Keratinocyte (primary cell): ENCODE results near the gene PARD6G. TPM values are rescaled to one million over a fixed set of nuclear protein-coding genes. Genes with fewer than 3 reads are reported as not detected.

Experiments
- DNase-seq: peaks from one replicate; pipeline ENCODE4 v3.0.0-alpha.2; 2011; ENCODE audit warnings: low read depth, missing footprints, low spot score
- FAIRE-seq: peaks from 2 replicates; lab custom pipeline; 2011; peaks lifted over from hg19 to GRCh38; lab: Jason Lieb, UNC
- H2AFZ ChIP-seq: 2 replicates; pipeline ENCODE4 v1.6.0; 2012; ENCODE audit warnings: low read length, control low read depth, inconsistent platforms; ENCODE audit not compliant: control insufficient read depth
- H3K27ac ChIP-seq: 2 replicates; pipeline ENCODE4 v1.5.1; 2011; ENCODE audit warnings: low read length; ENCODE audit not compliant: control insufficient read depth, insufficient read depth
- H3K27me3 ChIP-seq: 3 replicates; pipeline ENCODE4 v1.6.0; 2011; ENCODE audit warnings: low read length; ENCODE audit not compliant: control insufficient read depth, insufficient read depth; ENCODE audit errors: extremely low read depth
- H3K36me3 ChIP-seq, 2 experiments: 2 replicates in 1 of 2; 3 replicates in 1 of 2; pipeline ENCODE4 v1.5.1; 2011; ENCODE audit warnings: low read length in 2 of 2, mild to moderate bottlenecking in 1 of 2; ENCODE audit not compliant: control insufficient read depth in 2 of 2, insufficient read depth in 2 of 2; ENCODE audit errors: extremely low read depth in 1 of 2
- H3K4me1 ChIP-seq: 3 replicates; pipeline ENCODE4 v1.5.1; 2011; ENCODE audit warnings: low read length; ENCODE audit not compliant: control insufficient read depth, insufficient read depth; ENCODE audit errors: extremely low read depth
- H3K4me2 ChIP-seq: 3 replicates; pipeline ENCODE4 v1.6.0; 2011; ENCODE audit warnings: low read depth, low read length; ENCODE audit not compliant: control insufficient read depth, insufficient read depth; ENCODE audit errors: extremely low read depth
- H3K4me3 ChIP-seq, 3 experiments: fragments of 200-600 bp in 1 of 3; sonication (generic) in 1 of 3; 2 replicates in 2 of 3; 3 replicates in 1 of 3; pipeline ENCODE4 v1.5.1; 2011 to 2016; ENCODE audit warnings: low read length in 3 of 3, mild to moderate bottlenecking in 3 of 3, control low read depth in 2 of 3, inconsistent platforms in 1 of 3, low read depth in 1 of 3, mixed read lengths in 1 of 3, mixed run types in 1 of 3, moderate library complexity in 1 of 3; ENCODE audit not compliant: control insufficient read depth in 2 of 3, insufficient read depth in 2 of 3; ENCODE audit errors: extremely low read depth in 1 of 3
- H3K79me2 ChIP-seq: 2 replicates; pipeline ENCODE4 v1.6.0; 2012; ENCODE audit warnings: low read length; ENCODE audit not compliant: control insufficient read depth, insufficient read depth
- H3K9ac ChIP-seq: 3 replicates; pipeline ENCODE4 v1.6.0; 2011; ENCODE audit warnings: low read length; ENCODE audit not compliant: control insufficient read depth, insufficient read depth; ENCODE audit errors: extremely low read depth
- H3K9me1 ChIP-seq: 3 replicates; pipeline ENCODE4 v1.6.0; 2011; ENCODE audit warnings: low read length; ENCODE audit not compliant: control insufficient read depth, insufficient read depth; ENCODE audit errors: extremely low read depth
- H3K9me3 ChIP-seq: 2 replicates; pipeline ENCODE4 v1.5.1; 2012; ENCODE audit warnings: low read depth, low read length; ENCODE audit not compliant: control insufficient read depth
- H4K20me1 ChIP-seq: 3 replicates; pipeline ENCODE4 v1.6.0; 2011; ENCODE audit warnings: low read length; ENCODE audit not compliant: control insufficient read depth, insufficient read depth; ENCODE audit errors: extremely low read depth
- EZH2 ChIP-seq: IDR thresholded peaks from one replicate; pipeline ENCODE4 v1.6.1; 2012; ENCODE audit warnings: inconsistent platforms, mild to moderate bottlenecking, low read length, moderate library complexity
- dilution Hi-C: fragments of 300-500 bp; cut with MboI; formaldehyde crosslinking; loops from one replicate; pipeline ENCODE4 v1.7.0; 2020; ENCODE audit warnings: low sequenced_read_pairs; ENCODE audit not compliant: extremely low pct_ligation_motif_present
- polyA plus RNA-seq, 5 experiments: library from polyadenylated mRNA; depleted of rRNA in 3 of 5; stranded (reverse) in 3 of 5; stranded (forward) in 1 of 5; unstranded in 1 of 5; fragments of >200 nt; gene quantifications; 1 replicate in 1 of 5; 2 replicates in 3 of 5; 3 replicates in 1 of 5; pipeline versions ENCODE4 v1.2.1 to v1.2.3, GENCODE V29; 2011 to 2012; ENCODE audit warnings: missing spikeins in 2 of 5, low read depth in 1 of 5, low replicate concordance in 1 of 5
- TF ChIP-seq, protein P1 (sequence below), 3 experiments: IDR thresholded peaks in 1 of 3; conservative IDR thresholded peaks in 1 of 3; optimal IDR thresholded peaks in 1 of 3; 2 replicates in 2 of 3; 3 replicates in 1 of 3; pipeline versions ENCODE3 to v1.5.1; 2011; ENCODE audit warnings: low read length in 3 of 3, mild to moderate bottlenecking in 3 of 3, moderate library complexity in 2 of 3, control low read depth in 1 of 3, inconsistent platforms in 1 of 3; ENCODE audit not compliant: insufficient read depth in 2 of 3; ENCODE audit errors: extremely low read depth in 1 of 3

PARD6G gene
- polyA plus RNA-seq, 1 donor (not counting 4 experiments of a cell fraction or from before 2014, with no cell fraction given): 21.3 TPM

DNA sequence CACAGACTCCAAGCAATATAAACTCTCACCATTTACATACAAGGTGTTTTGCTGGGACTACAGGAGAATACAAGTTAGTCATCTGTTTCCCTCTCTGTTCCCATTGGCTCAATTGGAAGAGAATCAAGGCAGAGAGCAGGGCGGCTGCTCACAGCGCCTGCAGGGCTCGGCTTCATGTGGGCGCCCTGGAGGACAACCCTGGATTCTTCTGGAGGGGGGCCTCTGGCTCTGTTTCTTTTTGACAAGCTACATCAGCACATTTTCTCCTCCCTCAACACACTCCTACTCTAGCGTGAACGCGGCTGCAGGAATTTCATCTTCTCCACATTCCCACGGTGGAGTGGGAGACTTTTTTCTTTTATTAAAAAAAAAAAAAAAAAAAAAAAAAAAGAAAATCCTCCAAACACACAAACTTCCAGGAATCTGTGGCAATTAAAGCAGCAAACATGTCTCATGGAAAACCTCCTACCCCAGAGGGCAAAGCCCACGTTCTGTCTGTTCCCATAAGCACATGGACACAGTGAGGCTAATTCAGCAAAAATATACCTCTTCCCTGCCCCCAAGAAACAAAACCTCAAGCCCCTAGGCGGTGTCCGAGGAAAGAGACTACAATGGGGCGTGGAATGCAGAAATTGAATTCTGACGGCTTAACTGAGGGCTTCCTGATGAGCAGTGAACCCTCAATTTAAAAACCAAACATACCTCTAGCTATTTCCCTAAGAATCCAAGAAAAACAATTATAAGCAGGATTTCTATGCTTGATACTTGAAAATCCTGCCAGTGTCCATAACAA, 50.6 kb downstream of the PARD6G start:
- H3K36me3 ChIP-seq: peaks cover 12 to 16% of the 10 kb centered on the region in 2 experiments
- H3K79me2 ChIP-seq: peaks cover 6% of the 10 kb centered on the region
- peak overlapping the region; percentile 76 for H3K4me2 ChIP-seq
- TF ChIP-seq EZH2: no peak
- TF ChIP-seq, protein P1, sequence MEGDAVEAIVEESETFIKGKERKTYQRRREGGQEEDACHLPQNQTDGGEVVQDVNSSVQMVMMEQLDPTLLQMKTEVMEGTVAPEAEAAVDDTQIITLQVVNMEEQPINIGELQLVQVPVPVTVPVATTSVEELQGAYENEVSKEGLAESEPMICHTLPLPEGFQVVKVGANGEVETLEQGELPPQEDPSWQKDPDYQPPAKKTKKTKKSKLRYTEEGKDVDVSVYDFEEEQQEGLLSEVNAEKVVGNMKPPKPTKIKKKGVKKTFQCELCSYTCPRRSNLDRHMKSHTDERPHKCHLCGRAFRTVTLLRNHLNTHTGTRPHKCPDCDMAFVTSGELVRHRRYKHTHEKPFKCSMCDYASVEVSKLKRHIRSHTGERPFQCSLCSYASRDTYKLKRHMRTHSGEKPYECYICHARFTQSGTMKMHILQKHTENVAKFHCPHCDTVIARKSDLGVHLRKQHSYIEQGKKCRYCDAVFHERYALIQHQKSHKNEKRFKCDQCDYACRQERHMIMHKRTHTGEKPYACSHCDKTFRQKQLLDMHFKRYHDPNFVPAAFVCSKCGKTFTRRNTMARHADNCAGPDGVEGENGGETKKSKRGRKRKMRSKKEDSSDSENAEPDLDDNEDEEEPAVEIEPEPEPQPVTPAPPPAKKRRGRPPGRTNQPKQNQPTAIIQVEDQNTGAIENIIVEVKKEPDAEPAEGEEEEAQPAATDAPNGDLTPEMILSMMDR (optimal IDR thresholded peaks at IDR 0.05 in 1 of 3, IDR thresholded peaks at IDR 0.05 in 1 of 3, conservative IDR thresholded peaks at IDR 0.05 in 1 of 3; ENCODE audit: extremely low read depth in 1 of 3, insufficient read depth in 2 of 3, low read length in 3 of 3): no peak
- H3K9me3 ChIP-seq: no peaks in the 10 kb centered on the region
- peak overlapping the region; percentile 45 for H3K27ac ChIP-seq
- H3K27me3 ChIP-seq: no peaks in the 10 kb centered on the region
- H3K9me1 ChIP-seq: peaks cover 2% of the 10 kb centered on the region
- dilution Hi-C loops: no loop called here
- peak overlapping the region; percentile 5 for H3K9ac ChIP-seq
- no peaks in the 10 kb centered on the region for H4K20me1 ChIP-seq
- H2AFZ ChIP-seq: peak overlapping the region; percentile 3
- DNase-seq: no peak
- H3K4me3 ChIP-seq: peak overlapping the region in 1 of 3 experiments; percentile 25
- H3K4me1 ChIP-seq: peaks cover 18% of the 10 kb centered on the region
- FAIRE-seq: no peak

DNA sequence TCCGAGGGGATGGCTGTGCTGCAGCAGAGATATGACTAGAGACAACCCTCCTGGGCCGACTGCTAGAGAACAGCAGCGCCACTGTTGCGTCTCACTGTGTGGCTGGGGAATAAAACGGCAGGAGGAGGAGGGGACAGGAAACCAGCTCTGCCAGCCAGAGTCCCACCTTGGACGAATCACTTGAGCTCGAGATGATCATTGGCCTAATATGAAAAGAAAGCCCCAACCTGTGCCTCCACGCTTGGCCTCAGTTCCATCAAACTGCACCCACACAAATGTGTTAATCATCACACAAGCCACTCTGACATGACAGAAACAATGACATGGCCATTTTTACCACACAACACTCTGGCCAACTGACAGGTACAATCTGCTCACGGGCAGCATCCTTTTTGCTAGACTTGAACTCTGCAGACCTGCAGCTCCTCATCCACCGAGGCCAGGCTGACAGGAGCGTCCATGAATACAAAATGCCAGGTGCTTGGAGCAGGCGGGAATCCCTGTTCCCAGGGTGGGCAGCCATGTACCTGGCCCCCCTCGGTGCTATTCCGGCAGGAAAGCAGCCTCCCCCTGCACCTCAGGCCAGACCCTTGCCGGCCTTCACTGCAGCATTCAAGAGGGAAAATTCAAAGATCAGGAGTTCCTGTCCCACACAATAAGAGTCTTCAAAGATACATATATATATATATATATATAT, 52.3 kb downstream of the PARD6G start:
- H3K79me2 ChIP-seq: peaks cover 6% of the 10 kb centered on the region
- H3K9me3 ChIP-seq: no peaks in the 10 kb centered on the region
- DNase-seq (no peak), FAIRE-seq (no peak)
- no peak overlapping the region for H2AFZ ChIP-seq
- peaks cover 2 to 10% of the 10 kb centered on the region in 2 experiments for H3K36me3 ChIP-seq
- peaks cover 18% of the 10 kb centered on the region for H3K4me1 ChIP-seq
- H3K9me1 ChIP-seq: peaks cover 2% of the 10 kb centered on the region
- H3K27me3 ChIP-seq: no peaks in the 10 kb centered on the region
- no peak for TF ChIP-seq EZH2
- TF ChIP-seq, protein P1 (optimal IDR thresholded peaks at IDR 0.05 in 1 of 3, IDR thresholded peaks at IDR 0.05 in 1 of 3, conservative IDR thresholded peaks at IDR 0.05 in 1 of 3; ENCODE audit: extremely low read depth in 1 of 3, insufficient read depth in 2 of 3, low read length in 3 of 3): no peak
- H3K9ac ChIP-seq: no peak overlapping the region
- H3K4me3 ChIP-seq: no peak overlapping the region
- H4K20me1 ChIP-seq: no peaks in the 10 kb centered on the region
- H3K27ac ChIP-seq: no peak overlapping the region
- dilution Hi-C loops: no loop called here
- no peak overlapping the region for H3K4me2 ChIP-seq
